ENCODE data around the gene PKIG. TPM values are rescaled to one million over a fixed set of nuclear protein-coding genes. Genes with fewer than 3 reads are reported as not detected.

The PKIG gene
- total and polyA plus RNA-seq, 2 donors (not counting 3 experiments of a cell fraction or from before 2014, with no cell fraction given): 135 to 167 TPM

DNA sequence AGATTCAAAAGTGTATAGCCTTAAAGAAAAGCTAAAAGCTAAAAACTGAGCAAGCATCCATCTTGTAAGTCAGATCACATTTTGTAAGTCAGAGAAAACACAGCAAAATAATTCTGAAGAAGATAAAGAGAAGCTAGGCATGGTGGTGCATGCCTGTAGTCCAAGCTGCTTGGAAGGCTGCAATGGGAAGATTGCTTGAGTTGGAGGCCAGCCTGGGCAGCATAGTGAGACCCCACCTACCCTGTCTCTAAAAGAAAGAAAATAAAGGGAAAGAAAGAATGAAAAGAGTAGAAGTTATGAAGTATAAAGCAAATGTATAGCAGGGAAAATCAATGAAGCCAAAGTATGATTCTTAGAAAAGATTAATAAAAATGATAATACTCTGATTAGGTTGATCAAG is 20.5 kb upstream of the PKIG start:
- ChIA-PET CTCF (interaction anchor here (1.0 kb wide), 1 partner anchor 13 kb away, joined by 4 read pairs; no protein-coding TSS in a partner anchor), POLR2A (no interaction called here)
- Histone ChIP-seq H3K4me3 (replicated peaks in 1 of 3; ENCODE audit: insufficient read depth in 1 of 3, low read depth in 1 of 3, low read length in 3 of 3) (no peak overlapping the region), H3K27ac (ENCODE audit: insufficient read depth, low read depth, low read length) (no peak overlapping the region), H3K9me3 (replicated peaks; ENCODE audit: control insufficient read depth, insufficient read depth, low read length) (no peaks in the 10 kb centered on the region), H3K79me2 (ENCODE audit: control insufficient read depth, insufficient read depth, low read length) (peaks cover 3% of the 10 kb centered on the region), H3K27me3 (ENCODE audit: control insufficient read depth in 2 of 2, insufficient read depth in 2 of 2, low read length in 2 of 2) (no peaks in the 10 kb centered on the region), H3K9ac (replicated peaks; ENCODE audit: extremely low read depth, insufficient read depth, low read length) (no peak overlapping the region), H4K20me1 (replicated peaks; ENCODE audit: control insufficient read depth, extremely low read depth, insufficient read depth, low read length) (no peaks in the 10 kb centered on the region), H3K36me3 (ENCODE audit: control insufficient read depth in 2 of 2, extremely low read depth in 1 of 2, insufficient read depth in 2 of 2, low read length in 2 of 2) (no peaks in the 10 kb centered on the region), H3K4me1 (ENCODE audit: control insufficient read depth, extremely low read depth, insufficient read depth, low read length) (no peaks in the 10 kb centered on the region), H3K9me1 (replicated peaks; ENCODE audit: control insufficient read depth, extremely low read depth, insufficient read depth, low read length) (no peaks in the 10 kb centered on the region), H2AFZ (ENCODE audit: low read depth, low read length) (no peak overlapping the region), H3K4me2 (ENCODE audit: insufficient read depth, low read length) (no peak overlapping the region)
- intact Hi-C loops (cut with micrococcal nuclease): no loop called here
- FAIRE-seq: no peak
- no peak for DNase-seq (ENCODE audit: low read depth, low spot score)
- BruUV-seq (replicated peaks): no TSS peak
- dilution Hi-C loops (cut with MboI; ENCODE audit: extremely low pct_ligation_motif_present, low sequenced_read_pairs): no loop called here
- TF ChIP-seq FOS (IDR thresholded peaks at IDR 0.05; ENCODE audit: borderline replicate concordance, insufficient read depth, low read length) (no peak), EZH2 (IDR thresholded peaks at IDR 0.05; ENCODE audit: borderline replicate concordance, low read depth, low read length, severe bottlenecking) (no peak), POLR2AphosphoS5 (IDR thresholded peaks at IDR 0.05; ENCODE audit: insufficient read depth, low read depth, low read length) (no peak), POLR2A (IDR thresholded peaks at IDR 0.05; ENCODE audit: low read depth, low read length) (no peak), GATA2 (IDR thresholded peaks at IDR 0.05; ENCODE audit: insufficient read depth, insufficient read length, low read depth, low read length) (no peak), JUN (IDR thresholded peaks at IDR 0.05; ENCODE audit: borderline replicate concordance, insufficient read depth, insufficient read length, low read depth) (no peak), CTCF (IDR thresholded peaks at IDR 0.05; ENCODE audit: extremely low read depth in 1 of 2, insufficient read depth in 1 of 2, low read depth in 1 of 2, low read length in 2 of 2) (no peak)
- TF ChIP-seq, protein P1, sequence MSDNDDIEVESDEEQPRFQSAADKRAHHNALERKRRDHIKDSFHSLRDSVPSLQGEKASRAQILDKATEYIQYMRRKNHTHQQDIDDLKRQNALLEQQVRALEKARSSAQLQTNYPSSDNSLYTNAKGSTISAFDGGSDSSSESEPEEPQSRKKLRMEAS (IDR thresholded peaks at IDR 0.05; ENCODE audit: insufficient read depth, insufficient read length): no peak
